Testis (tissue), 2 donors: ENCODE results near the gene BEAN1.

Experiments
- POLR2A ChIP-seq: fragments of 450-650 bp; IDR thresholded peaks from one replicate; pipeline ENCODE4 v1.6.1; 2017; ENCODE audit warnings: antibody characterized with exemption, mild to moderate bottlenecking, moderate library complexity
- TF ChIP-seq, protein P1 (sequence below), 3 experiments: fragments of 450-650 bp in 2 of 3; fragments of 200-600 bp in 1 of 3; sonication (generic) in 1 of 3; IDR thresholded peaks; one replicate each; pipeline ENCODE4 v1.5.1; 2016 to 2019; ENCODE audit warnings: antibody characterized with exemption in 3 of 3, mild to moderate bottlenecking in 2 of 3, moderate library complexity in 1 of 3

GRCh38 chr16:66523861-66524354, 96.8 kb downstream of the BEAN1 start:
- TF ChIP-seq, protein P1, sequence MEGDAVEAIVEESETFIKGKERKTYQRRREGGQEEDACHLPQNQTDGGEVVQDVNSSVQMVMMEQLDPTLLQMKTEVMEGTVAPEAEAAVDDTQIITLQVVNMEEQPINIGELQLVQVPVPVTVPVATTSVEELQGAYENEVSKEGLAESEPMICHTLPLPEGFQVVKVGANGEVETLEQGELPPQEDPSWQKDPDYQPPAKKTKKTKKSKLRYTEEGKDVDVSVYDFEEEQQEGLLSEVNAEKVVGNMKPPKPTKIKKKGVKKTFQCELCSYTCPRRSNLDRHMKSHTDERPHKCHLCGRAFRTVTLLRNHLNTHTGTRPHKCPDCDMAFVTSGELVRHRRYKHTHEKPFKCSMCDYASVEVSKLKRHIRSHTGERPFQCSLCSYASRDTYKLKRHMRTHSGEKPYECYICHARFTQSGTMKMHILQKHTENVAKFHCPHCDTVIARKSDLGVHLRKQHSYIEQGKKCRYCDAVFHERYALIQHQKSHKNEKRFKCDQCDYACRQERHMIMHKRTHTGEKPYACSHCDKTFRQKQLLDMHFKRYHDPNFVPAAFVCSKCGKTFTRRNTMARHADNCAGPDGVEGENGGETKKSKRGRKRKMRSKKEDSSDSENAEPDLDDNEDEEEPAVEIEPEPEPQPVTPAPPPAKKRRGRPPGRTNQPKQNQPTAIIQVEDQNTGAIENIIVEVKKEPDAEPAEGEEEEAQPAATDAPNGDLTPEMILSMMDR (IDR thresholded peaks at IDR 0.05), result no peak
- no peak for TF ChIP-seq POLR2A
